ENCODE results near the gene SEMA4G. TPM values are rescaled to one million over a fixed set of nuclear protein-coding genes. Genes with fewer than 3 reads are reported as not detected.

The SEMA4G gene
- total and polyA plus RNA-seq, 2 of the 13 experiments (the other 11 are each of a cell fraction or from before 2014, with no cell fraction given) = 46.2 to 207 TPM

GRCh38 chr10:100998183-100998990, 29.1 kb downstream of the SEMA4G start (continued):
- TF ChIP-seq, protein P1, sequence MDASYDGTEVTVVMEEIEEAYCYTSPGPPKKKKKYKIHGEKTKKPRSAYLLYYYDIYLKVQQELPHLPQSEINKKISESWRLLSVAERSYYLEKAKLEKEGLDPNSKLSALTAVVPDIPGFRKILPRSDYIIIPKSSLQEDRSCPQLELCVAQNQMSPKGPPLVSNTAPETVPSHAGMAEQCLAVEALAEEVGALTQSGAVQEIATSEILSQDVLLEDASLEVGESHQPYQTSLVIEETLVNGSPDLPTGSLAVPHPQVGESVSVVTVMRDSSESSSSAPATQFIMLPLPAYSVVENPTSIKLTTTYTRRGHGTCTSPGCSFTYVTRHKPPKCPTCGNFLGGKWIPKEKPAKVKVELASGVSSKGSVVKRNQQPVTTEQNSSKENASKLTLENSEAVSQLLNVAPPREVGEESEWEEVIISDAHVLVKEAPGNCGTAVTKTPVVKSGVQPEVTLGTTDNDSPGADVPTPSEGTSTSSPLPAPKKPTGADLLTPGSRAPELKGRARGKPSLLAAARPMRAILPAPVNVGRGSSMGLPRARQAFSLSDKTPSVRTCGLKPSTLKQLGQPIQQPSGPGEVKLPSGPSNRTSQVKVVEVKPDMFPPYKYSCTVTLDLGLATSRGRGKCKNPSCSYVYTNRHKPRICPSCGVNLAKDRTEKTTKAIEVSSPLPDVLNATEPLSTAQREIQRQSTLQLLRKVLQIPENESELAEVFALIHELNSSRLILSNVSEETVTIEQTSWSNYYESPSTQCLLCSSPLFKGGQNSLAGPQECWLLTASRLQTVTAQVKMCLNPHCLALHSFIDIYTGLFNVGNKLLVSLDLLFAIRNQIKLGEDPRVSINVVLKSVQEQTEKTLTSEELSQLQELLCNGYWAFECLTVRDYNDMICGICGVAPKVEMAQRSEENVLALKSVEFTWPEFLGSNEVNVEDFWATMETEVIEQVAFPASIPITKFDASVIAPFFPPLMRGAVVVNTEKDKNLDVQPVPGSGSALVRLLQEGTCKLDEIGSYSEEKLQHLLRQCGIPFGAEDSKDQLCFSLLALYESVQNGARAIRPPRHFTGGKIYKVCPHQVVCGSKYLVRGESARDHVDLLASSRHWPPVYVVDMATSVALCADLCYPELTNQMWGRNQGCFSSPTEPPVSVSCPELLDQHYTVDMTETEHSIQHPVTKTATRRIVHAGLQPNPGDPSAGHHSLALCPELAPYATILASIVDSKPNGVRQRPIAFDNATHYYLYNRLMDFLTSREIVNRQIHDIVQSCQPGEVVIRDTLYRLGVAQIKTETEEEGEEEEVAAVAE (CRISPR knock-in tag; IDR thresholded peaks at IDR 0.05; ENCODE audit: borderline replicate concordance) = no peak
- TF ChIP-seq, protein P2, sequence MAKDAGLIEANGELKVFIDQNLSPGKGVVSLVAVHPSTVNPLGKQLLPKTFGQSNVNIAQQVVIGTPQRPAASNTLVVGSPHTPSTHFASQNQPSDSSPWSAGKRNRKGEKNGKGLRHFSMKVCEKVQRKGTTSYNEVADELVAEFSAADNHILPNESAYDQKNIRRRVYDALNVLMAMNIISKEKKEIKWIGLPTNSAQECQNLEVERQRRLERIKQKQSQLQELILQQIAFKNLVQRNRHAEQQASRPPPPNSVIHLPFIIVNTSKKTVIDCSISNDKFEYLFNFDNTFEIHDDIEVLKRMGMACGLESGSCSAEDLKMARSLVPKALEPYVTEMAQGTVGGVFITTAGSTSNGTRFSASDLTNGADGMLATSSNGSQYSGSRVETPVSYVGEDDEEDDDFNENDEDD (CRISPR knock-in tag; IDR thresholded peaks at IDR 0.05; ENCODE audit: borderline replicate concordance) = no peak
- TF ChIP-seq ZNF234 (CRISPR knock-in tag; conservative IDR thresholded peaks at IDR 0.05) = no peak
- TF ChIP-seq TFE3 (CRISPR knock-in tag; IDR thresholded peaks at IDR 0.05) = no peak
- TF ChIP-seq SALL1 (CRISPR knock-in tag; IDR thresholded peaks at IDR 0.05) = no peak
- TF ChIP-seq ZNF550 (CRISPR knock-in tag; IDR thresholded peaks at IDR 0.05; ENCODE audit: borderline replicate concordance) = no peak
- TF ChIP-seq MIER2 (CRISPR knock-in tag; IDR thresholded peaks at IDR 0.05) = 0 out of 2 replicates have a peak, but pooled peaks have one; percentile 9
- TF ChIP-seq HDAC2 (CRISPR knock-in tag; IDR thresholded peaks at IDR 0.05) = no peak
- TF ChIP-seq, protein P3, sequence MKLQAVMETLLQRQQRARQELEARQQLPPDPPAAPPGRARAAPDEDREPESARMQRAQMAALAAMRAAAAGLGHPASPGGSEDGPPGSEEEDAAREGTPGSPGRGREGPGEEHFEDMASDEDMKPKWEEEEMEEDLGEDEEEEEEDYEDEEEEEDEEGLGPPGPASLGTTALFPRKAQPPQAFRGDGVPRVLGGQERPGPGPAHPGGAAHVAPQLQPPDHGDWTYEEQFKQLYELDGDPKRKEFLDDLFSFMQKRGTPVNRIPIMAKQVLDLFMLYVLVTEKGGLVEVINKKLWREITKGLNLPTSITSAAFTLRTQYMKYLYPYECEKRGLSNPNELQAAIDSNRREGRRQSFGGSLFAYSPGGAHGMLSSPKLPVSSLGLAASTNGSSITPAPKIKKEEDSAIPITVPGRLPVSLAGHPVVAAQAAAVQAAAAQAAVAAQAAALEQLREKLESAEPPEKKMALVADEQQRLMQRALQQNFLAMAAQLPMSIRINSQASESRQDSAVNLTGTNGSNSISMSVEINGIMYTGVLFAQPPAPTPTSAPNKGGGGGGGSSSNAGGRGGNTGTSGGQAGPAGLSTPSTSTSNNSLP (IDR thresholded peaks at IDR 0.05; ENCODE audit: low read depth, low read length) = no peak
- no peak for TF ChIP-seq IRF9 (CRISPR knock-in tag; IDR thresholded peaks at IDR 0.05; ENCODE audit: borderline replicate concordance)
- no peak for TF ChIP-seq SNAPC4 (CRISPR knock-in tag; IDR thresholded peaks at IDR 0.05)
